Left ventricle myocardium inferior (tissue), 1 donor: ENCODE data around the gene STK25. TPM values are rescaled to one million over a fixed set of nuclear protein-coding genes. Genes with fewer than 3 reads are reported as not detected.

ENCODE experiments used
- DNase-seq: peaks from one replicate; pipeline ENCODE4 v3.0.0-alpha.2; 2020
- H3K27ac ChIP-seq: fragments of 200-600 bp; replicated peaks from 2 replicates; pipeline ENCODE4 v1.8.0; 2021
- H3K27me3 ChIP-seq: fragments of 200-600 bp; 2 replicates; pipeline ENCODE4 v1.8.0; 2021; ENCODE audit warnings: low read depth
- H3K36me3 ChIP-seq: fragments of 200-600 bp; 2 replicates; pipeline ENCODE4 v1.8.0; 2021
- H3K4me1 ChIP-seq: fragments of 200-600 bp; 2 replicates; pipeline ENCODE4 v1.8.0; 2021
- H3K4me3 ChIP-seq: fragments of 200-600 bp; 2 replicates; pipeline ENCODE4 v1.8.0; 2021; ENCODE audit warnings: mild to moderate bottlenecking, moderate library complexity
- H3K9me3 ChIP-seq: fragments of 200-600 bp; replicated peaks from 2 replicates; pipeline ENCODE4 v1.8.0; 2021
- CTCF ChIP-seq: fragments of 200-600 bp; IDR thresholded peaks from 2 replicates; pipeline ENCODE4 v1.8.0; 2021; ENCODE audit warnings: antibody characterized with exemption, mild to moderate bottlenecking, borderline replicate concordance
- intact Hi-C: fragments of 100-400 bp; cut with micrococcal nuclease; formaldehyde crosslinking; loops from one replicate; pipeline ENCODE4 v1.11.0; 2022
- total RNA-seq: library from RNA; stranded (reverse); fragmentation: NEBNext Ultra II Directional; extraction: Animal tissue kit (Norgen Biotek cat#: 25700); gene quantifications from one replicate; pipeline ENCODE4 v1.2.1, GENCODE V29; 2021
- donor health status: DM: no; HTN: yes; CAD: no; lungs with severe emphysema.

The STK25 gene
- total RNA-seq, 1 donor from 2014 or later, result 89.1 TPM

GRCh38 chr2:241496904-241497877, 11.2 kb downstream of the STK25 start:
- intact Hi-C loops, result no loop called here
- DNase-seq, result no peak
- peaks cover 78% of the 10 kb centered on the region for H3K36me3 ChIP-seq
- no peak for TF ChIP-seq CTCF
- no peaks in the 10 kb centered on the region for H3K4me1 ChIP-seq
- H3K27ac ChIP-seq, result no peak overlapping the region
- no peak overlapping the region for H3K4me3 ChIP-seq
- H3K9me3 ChIP-seq, result no peaks in the 10 kb centered on the region
- no peaks in the 10 kb centered on the region for H3K27me3 ChIP-seq

- Histone ChIP-seq H3K36me3 (peaks cover 73% of the 10 kb centered on the region), H3K27me3 (no peaks in the 10 kb centered on the region), H3K27ac (no peak overlapping the region), H3K4me3 (no peak overlapping the region), H3K9me3 (no peaks in the 10 kb centered on the region), H3K4me1 (no peaks in the 10 kb centered on the region)
- TF ChIP-seq CTCF, result no peak
- no peak for DNase-seq
- intact Hi-C loops, result no loop called here
Observed at GRCh38 chr2:241496003-241496707, 12.2 kb downstream of the STK25 start.

- intact Hi-C loops, result no loop called here
- no peak for DNase-seq
- no peak overlapping the region for H3K4me3 ChIP-seq
- H3K36me3 ChIP-seq, result peaks cover 74% of the 10 kb centered on the region
- TF ChIP-seq CTCF, result no peak
- H3K27me3 ChIP-seq, result no peaks in the 10 kb centered on the region
- no peaks in the 10 kb centered on the region for H3K9me3 ChIP-seq
- no peak overlapping the region for H3K27ac ChIP-seq
- H3K4me1 ChIP-seq, result no peaks in the 10 kb centered on the region
Observed at GRCh38 chr2:241495172-241496002, 13.0 kb downstream of the STK25 start.

- H3K9me3 ChIP-seq, result no peaks in the 10 kb centered on the region
- intact Hi-C loops, result no loop called here
- no peaks in the 10 kb centered on the region for H3K4me1 ChIP-seq
- peaks cover 75% of the 10 kb centered on the region for H3K36me3 ChIP-seq
- TF ChIP-seq CTCF, result no peak
- no peak overlapping the region for H3K27ac ChIP-seq
- no peak overlapping the region for H3K4me3 ChIP-seq
- DNase-seq, result no peak
- H3K27me3 ChIP-seq, result no peaks in the 10 kb centered on the region
Observed at GRCh38 chr2:241494311-241494908, 14.0 kb downstream of the STK25 start.

DNA sequence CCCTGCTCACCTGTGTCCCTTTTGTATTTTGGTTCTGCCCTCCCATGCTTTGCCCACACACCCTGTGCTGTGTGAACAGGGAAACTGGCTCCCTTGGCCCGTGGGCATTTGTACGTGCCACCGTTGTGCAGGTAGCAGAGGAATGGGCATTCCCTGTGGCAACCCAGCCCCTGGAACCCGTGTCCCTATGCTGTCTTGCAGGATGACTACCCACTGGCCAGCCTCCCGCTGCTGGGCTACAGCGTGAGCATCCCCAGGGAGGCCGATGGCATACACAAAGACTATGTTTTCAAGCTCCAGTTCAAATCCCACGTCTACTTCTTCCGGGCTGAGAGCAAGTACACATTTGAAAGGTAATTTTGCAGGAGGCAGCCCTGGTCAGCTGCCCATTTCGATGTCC, 15.3 kb downstream of the STK25 start:
- Histone ChIP-seq H3K27ac (no peak overlapping the region), H3K27me3 (no peaks in the 10 kb centered on the region), H3K4me1 (no peaks in the 10 kb centered on the region), H3K36me3 (peaks cover 68% of the 10 kb centered on the region), H3K4me3 (no peak overlapping the region), H3K9me3 (no peaks in the 10 kb centered on the region)
- no peak for TF ChIP-seq CTCF
- intact Hi-C loops, result no loop called here
- DNase-seq, result no peak
